HG02840 (cell line): Measurements from ENCODE around the gene DNTT.
A peak's percentile ranks its signal among the peaks of the same experiment; 100 is the strongest.

Experiments
- ATAC-seq: cut with Tn5 transposase; IDR thresholded peaks from one replicate; pipeline ENCODE4 v1.9.1; 2021; ENCODE audit warnings: mild to moderate bottlenecking, moderate library complexity, moderate number of reproducible peaks; ENCODE audit not compliant: unreplicated experiment, low FRiP score

DNTT gene

DNA sequence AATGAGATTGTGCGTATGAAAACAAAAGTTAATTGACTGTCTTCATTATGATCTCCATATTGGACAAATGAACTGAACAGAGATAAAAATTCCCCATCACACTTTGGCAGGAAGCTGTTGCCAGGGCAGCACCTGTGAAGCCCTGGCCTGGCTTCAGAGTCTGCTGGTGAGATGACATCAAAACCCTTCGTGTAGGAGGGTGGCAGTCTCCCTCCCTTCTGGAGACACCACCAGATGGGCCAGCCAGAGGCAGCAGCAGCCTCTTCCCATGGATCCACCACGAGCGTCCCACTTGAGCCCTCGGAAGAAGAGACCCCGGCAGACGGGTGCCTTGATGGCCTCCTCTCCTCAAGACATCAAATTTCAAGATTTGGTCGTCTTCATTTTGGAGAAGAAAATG, at the start of gene DNTT:
Gene DNTT, plus strand, starts transcription at position 205 of the 400 bp plus-strand sequence. Its CDS starts 64 bp downstream, at position 269.
- ATAC-seq, result no peak

DNA sequence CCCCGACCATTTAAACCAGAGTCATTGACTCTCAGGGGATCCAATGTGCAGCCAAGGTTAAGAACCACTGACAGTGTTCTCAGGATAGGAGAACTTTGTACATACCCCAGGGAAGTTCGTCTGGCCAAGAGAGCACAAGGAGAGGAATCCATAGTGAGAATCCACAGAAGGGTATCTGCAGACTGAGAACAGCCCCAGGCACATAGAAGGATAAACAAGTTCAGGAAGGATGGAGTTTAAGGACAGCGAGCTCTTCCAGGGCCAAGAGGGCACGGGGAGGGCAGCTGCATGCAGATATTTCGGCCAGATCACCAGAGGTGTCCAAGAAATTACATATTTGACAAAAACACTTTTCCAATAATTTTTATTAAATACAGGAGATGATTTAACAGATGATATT, 49.3 kb upstream of the DNTT start:
- no peak for ATAC-seq

DNA sequence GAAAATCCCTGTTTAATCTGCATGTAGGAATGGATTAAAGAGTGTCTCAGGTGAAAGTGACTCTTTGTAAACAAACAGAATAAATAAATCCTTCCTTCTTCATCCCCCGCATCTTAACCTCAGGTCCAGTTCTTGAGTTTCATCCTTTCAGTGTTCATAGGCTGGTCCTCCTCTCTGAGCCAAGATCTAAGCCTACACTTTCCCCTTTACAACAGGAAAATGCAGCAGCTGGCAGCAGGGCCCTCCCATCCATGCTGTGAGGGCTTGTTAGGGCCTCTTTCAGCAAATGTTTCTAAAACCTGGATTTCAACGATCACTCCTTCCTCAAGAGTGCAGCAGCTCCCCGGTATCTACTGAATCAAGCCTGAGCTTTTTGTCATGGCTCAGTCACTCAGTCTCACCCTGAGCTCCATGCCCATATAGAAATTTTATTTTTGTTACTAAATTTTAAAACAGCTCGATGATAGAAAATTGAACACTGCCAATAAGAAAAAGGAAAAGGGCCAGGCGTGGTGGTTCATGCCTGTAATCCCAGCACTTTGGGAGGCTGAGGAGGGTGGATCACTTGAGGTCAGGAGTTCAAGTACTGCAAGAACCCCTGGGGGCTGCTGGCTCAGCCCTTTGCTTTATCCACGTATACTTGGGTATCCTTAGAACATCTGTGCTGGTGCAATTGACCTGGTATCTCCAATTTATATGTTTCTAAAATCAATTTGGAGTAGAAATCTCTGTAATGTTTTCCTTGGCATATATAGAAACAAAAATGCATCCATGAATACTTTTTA, 48.5 kb upstream of the DNTT start:
- ATAC-seq, result no peak

DNA sequence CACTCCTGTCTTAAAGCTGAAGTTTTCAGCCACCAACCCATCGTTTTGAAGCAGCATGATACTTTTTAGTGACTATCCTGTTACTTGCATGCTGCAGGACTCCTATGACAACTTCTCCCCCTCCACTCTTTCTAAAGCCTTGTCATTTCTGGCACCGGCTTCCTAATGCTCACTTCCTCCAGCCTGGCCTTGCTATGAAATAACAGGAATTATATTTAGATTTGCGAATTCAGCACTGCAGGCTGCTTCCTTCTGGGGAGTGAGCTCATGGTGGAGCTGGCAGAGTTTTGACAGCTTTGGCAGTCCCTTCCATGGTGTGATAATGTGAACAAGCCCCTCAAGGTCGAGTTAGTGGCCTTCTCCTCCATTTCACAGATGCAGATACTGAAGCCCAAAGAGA, 46.3 kb upstream of the DNTT start:
- no peak for ATAC-seq

DNA sequence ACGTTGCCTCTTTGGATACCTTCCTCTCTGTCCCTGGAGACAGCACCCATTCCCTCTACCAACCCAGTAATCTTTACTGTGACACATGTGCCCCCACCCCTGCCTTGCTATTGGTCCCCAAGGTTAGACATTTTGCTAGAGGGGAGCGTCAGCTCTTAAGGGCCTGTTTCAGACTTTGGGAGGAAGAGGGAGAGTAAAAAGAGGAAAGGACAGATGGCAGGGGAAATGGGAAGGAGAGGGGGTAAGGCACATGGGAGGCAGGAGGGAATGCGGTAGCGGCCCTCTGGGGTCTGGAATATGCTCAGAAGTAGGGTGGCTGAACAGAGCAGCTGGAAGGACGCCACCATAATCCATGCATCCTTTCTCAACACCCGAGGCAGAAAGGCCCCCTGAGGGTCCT, 45.1 kb upstream of the DNTT start:
- no peak for ATAC-seq

DNA sequence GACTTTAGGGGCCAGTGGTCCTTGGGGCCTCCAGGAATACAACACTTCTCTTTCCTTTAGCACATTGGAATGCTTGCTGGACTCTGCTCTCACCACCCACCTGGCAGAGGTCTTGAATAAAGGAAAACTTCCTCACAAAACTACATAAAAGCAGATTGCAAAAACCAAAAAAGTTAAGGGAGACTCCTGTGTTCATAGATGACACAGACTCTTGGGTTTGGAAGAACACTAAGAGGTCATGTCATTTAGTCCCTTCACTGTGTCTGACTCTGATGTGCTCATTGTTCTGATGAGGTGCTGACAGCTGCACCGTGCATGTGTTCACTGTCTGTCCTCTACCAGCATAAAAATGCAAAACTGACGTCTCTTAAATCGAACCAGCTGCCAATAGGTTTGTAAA, 44.2 kb upstream of the DNTT start:
- no peak for ATAC-seq

DNA sequence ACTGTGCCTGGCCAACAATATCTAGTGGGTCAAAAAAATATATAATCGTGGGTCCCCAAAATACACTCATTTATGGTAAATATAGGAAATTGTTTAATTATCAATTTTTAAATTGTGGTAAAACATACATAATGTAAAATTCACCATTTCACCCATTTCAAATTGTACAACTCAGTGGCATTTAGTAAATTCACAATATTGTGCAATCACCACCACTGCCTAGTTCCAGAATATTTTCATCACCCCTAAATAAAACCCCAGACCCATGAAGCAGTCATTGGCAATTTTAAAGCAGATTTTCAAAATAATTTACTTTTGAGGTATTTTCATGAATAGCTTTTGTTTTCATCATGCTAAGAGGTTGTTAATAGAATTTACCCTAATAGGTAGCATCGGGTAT, 43.1 kb upstream of the DNTT start:
- no peak for ATAC-seq

DNA sequence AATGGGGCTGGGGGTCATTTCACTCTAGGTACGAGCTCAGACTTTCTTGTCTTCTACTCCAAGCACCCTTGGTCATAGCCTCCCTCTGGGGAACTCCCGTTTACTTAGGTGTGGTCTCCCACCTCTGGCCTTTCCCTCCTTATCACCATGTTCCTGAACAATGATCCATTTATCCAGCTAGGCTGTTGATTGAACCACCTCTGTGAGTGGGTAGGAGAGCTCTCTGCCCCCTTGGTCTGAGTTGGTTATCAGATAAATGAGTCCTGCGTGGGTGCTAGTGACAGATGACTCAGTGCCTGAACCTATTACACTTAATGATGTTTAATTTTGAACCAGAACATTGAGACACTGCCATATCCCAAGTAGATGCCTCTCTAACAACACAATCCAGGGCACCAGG, 42.3 kb upstream of the DNTT start:
- ATAC-seq, result no peak

DNA sequence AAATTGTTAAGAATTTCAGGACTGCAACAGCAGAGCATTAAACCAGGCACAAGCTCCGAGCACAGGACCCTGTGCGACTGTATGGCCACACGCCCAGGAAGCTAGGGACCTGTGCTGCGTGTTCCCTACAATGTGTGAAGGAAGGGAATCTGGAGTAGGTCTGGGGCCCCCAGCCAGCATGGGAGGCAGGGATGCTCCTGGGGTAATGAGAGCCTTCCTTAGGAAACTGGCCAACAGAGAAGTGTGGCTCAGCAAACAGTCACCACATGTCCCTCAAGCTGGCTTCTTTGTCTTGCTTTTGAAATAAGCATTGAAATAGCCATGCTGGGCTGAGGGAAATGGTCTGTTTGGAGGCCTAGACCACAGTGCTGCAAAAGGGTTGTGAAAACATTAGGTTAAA, 41.1 kb upstream of the DNTT start:
- ATAC-seq, result no peak

DNA sequence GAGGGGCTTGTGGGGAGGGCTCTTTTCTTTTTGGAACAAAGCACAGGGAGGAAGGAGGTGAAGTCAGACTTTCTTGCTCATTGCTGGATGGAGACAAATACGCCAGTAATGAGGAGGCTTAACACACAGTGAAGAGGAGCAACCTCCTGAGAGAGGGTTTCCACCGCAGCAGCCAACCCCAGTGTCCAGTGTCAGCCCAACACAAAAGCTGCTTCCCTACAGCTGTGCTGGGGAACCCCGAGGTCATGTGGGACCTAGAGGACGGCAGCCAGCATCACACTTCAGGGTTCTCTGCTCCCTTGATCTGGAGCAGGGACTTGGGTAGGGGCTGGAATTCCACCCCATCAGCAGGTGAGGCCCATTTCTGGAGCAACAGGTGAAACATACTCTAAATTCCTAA, 40.6 kb upstream of the DNTT start:
- no peak for ATAC-seq

DNA sequence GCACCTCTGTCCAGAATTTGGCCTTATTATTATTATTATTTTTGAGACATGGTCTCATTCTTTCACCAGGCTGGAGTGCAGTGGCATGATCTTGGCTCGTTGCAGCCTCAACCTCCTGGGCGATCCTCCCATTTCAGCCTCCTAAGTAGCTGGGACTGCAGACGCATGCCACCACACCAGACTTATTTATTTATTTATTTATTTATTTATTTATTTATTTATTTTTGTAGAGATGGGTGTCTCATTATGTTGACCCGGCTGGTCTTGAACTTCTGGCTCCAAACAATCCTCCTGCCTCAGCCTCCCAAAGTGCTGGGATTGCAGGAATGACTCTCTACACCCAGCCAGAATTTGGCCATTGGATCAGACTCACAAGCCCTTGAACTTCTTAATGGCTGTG, 39.3 kb upstream of the DNTT start:
- ATAC-seq, result no peak

DNA sequence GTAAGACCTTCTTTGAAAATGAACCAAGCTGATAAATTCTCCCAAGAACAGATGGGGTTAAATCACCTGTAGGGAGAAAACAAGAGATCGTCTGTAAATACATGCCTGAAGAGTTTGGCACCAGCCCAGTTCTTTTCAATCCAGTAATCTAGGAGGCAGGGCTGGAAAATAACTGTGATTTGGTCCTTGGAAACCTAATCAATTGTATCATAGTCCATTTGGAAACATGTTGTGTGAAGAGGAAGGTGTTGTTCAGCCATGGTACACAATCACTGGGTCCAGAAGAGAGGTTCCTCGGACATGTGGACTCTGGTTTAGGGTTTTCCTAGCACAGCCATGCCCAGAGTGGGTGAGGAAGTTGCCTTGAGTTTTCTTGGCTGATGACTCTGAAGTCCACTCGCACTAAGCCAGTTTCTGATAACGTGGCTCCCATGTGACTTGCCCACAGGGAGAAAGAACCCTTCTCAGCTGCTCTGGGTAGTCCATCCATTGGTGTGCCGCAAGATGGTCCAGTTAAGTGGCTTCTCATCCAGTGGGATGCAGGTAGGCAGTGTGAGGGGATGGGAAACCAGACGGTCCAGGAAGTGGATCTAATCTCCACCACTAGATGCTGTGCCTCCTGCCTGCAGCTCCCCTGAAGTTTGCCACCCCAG, 38.0 kb upstream of the DNTT start:
- no peak for ATAC-seq

DNA sequence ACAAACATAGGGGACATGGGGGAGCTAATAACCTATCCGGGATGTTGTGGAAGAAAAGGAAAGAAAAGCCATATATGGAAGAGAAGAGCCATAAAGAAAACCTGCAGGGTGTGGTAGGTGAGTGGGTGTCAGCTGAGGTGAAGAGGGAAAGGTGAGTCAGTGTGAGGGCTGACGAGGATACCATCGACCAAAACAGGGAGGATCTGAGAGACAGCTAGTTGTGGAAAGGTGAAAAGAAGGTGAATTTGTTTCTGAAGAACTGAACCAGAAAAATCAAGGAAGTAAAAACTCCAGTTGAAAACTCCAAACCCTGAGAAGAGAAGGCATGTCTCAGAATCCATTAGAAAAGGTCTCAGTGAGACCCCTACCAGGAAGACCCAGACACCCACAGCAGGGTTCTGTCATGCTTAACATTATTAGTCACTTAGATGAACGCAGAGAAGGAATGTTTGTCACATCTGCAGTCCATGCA, 37.0 kb upstream of the DNTT start:
- no peak for ATAC-seq

DNA sequence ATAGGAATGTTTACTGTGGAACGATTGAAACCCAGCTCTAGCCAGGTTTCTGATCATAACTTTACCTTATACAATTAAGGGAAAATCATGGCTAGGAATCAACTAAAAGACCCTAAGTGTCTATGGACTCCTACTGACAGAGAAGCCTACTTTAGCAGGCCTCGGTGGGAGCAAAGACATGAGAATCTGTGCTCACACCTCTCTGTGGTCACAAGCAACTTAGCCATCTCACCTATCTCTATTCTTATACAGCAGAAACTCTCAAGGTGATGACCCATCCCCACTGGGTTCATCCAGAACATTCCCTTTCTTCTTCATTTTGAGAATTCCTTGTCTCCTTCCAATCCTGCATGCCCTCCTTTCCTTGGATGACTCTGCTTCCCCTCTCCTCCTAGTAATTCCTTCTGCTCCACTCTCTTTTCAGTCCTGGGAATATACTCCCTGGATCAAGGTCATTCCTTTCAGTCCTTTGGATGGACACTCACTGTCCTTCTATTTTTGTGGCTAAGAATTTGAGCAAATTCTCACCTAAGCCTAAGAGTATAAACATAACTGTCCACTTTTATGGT, 35.8 kb upstream of the DNTT start:
- no peak for ATAC-seq

DNA sequence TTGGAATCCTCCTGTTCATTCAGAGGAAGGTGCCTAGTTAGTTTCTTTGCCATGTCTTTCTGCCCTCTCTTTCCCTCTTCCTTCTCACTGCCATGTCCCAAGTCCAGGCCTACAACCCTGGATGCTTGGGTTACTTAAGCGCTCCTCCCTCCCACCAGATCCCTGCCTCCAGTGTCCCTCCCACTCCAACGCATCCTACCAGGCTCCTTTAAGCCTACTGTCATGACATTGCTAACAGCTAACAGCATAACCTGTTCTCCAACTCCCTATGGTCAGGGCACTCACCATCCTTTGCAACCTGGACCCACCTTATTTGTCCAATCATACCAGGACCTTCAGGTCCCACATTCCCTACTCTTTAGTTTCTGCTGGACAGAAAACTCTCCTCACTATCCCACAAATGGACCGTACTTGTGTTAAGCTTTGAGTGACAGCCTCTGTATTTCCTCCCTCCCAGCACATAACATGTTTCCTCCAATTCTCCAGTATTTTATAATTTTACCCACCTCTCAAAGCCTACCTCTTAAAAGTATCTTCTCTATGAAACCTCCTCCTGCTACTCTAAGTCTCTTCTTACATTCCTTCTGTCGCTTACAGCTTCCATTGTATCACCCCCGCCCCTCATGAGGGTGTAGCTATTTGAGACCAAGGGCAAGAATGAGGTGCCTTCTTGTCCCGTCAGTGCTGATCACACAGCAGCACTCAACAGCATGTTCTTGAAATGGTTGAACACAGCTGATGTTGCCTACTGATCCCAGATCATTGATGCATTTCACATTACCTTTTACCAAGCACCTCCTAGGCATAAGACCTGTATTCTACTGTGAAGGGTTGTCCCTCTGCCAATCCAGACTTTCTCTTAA, 34.6 kb upstream of the DNTT start:
- no peak for ATAC-seq

DNA sequence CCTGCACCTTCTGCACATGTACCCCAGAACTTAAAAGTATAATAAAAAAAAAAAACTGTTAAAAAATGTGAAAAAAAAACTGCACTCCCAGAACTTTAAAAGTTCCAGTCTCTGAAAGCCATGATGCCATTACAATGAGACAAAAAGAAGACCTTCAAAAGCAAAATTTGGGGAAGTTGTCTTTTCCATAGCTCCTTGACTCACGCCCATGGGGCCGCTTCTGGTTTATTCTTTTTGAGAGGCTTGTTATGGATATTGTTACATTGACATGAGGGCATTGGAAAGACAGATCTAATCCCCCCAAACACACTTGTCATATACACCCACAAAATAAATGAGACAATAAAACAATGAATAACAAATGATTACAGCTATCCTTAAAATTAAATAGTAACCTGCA, 33.7 kb upstream of the DNTT start:
- no peak for ATAC-seq

DNA sequence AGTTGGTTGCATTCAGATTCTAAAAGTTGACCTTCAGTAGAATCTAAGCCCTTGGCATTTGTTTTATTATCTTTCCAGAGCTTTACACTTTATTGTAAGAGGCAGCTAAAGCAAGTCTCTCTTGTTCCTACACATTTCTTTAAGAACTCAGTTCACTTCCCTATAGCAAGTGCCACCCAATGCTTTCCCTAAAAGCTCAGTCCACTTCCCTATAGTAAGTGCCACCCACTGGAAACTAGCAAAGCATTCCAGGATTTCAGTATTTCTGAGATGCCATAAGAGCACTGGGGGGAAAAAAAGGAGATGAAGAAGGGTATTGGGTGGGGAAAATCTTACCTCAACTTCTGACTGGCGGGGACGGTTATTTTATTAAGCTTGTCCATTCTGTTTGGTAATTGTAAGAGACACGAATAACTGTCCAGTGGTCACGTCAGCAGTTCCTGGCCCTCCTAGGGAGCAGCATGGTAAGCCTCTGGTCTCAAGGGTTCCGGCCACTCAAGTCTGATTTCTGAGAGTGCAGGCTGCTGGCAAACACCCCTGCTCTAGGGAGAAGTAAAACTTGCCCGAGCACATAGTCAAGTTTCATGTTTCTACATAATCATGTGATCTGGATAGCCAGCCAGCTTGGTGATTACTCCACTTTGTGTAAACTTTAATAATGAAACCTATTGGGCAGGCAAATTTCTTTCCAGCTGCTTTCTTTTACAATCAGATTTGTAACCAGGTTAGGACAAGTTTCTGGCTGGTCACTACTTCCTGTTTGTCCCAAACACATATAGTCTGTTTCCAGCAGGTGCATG, 33.0 kb upstream of the DNTT start, which contains the start of gene BLNK:
Gene BLNK, minus strand, starts transcription at position 554 of the 800 bp plus-strand sequence. Its CDS starts 171 bp downstream, at position 383.
- peak; percentile 59 for ATAC-seq

DNA sequence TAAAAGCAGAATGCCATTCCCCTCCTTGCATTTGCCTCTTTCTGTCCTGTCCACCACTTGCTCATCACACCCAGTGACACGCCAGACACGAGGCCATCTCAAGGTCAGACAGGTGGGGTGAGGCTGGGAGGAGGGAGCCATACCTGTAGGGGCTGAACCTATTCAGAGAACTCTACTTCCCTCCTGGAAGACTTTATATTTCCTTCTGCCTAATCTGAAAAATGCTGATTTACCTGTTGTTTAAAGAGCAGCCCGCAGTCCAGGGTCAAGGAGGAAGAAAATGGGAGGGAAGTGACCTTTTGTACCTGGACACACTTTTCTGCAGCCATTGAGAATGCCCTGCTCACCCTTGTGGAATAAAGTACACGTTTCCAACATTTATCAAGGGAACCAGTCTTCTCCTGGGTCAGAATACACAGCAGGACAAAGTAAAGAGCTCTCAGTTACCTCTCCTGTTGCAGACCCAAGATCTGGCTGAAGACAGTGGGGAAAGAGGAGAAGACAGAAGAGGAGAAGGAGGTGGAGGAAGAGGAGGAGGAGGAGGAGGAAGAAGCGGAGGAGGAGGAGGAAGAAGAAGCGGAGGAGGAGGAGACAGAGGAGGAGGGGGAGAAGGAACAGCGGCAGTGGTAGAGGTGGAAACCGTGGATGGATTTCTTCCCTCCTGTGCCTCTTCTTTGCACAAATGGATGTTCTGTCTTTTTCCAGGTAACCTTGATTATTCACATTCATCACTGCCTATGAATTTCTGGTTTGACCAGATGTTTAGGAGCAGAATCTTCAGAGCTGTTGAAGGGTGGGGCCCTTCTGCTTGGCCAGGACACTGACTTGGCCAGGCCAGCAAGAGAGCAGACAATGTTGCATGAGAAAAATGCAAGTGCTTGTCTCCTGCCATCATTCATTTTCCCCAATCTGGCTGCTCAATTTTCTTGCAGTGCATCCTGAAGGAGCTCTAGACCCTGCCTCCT, 31.6 kb upstream of the DNTT start:
- peak; percentile 0 for ATAC-seq
